Tongue (tissue), 2 donors: ENCODE results near the gene SV2B. TPM values are rescaled to one million over a fixed set of nuclear protein-coding genes. Genes with fewer than 3 reads are reported as not detected.

Experiments used
- DNase-seq: peaks from one replicate; pipeline ENCODE4 v3.0.0-alpha.2; 2015
- total RNA-seq: library from RNA; depleted of rRNA; stranded (reverse); fragments of >200 nt; gene quantifications from one replicate; pipeline ENCODE4 v1.2.3, GENCODE V29; 2014

Gene SV2B
- total RNA-seq, 1 donor from 2014 or later = 4.5 TPM

DNA sequence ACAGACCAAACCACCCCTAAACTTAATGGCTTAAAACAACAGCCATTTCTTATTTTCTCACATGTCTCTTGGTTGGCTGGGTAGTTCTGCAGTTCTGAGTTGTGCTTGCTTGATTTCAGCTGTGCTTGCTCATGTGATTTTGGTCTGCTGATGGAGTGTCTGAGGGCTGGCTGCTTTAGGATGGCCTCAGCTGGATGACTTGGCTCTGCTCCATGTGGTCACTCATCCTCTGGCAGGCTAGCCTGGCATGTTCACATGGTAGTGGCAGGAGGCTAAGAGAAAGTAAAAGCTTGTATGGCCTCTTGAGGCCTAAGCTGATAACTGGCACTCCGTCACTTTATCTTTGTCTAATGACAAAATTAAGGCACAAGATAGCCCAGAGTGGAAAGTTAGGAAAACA is 4.1 kb downstream of the SV2B start:
- DNase-seq = peak; percentile 34

DNA sequence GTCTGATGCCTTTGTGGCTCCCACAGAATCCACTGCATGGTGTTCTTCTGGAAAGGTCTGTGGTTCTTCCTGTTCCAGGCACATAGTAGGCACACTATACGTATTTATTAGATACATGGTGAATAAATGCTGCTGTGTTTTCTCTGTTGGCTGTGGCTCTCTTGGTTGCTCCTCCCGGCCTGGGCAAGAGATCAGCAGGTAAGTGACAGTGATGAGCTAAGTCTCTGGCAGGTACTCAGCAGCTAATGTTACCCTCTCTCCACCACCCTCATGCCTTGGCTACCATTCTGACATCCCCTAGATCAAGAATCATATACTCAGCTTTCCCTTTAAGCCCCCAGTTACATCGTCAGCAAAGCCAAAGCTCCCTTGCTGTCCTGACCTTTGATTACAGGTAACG is 8.4 kb downstream of the SV2B start:
- no peak for DNase-seq

DNA sequence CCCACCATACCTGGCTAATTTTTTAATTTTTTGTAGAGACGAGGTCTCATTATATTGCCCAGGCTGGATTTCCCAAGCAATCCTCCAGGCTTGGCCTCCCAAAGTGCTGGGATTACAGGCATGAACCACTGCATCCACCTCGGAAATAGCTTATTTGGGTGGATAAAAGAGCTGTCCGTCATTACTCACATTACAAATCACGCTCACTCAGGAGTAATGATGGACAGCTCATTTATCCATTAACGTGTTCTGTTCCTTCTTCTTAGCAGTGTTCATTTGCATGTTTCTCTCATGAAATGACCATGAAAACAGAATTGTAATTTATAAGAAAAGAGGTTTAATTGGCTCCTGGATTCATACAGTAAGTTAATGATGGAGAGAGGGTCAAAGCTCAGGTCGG is 9.8 kb downstream of the SV2B start:
- no peak for DNase-seq

DNA sequence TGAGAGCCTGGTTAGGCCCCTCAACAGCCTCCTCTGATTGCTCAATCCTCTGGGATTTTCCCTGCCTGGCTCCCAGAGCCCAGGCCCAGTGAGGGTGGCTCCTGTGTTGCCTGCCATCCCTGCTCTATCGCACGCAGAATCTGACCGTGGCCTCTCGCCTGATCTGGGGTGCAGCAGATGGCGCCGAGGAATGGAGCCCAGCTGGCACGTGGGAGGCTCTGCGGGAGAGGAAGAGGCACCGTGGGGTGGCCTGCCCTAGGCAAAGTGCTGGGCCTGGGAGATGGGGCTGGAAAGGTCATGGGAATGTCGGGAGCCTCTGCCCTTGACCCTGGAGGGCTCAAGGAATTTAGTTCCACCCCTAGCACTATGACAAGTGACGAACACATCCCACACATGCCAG is 10.3 kb downstream of the SV2B start:
- DNase-seq = no peak

DNA sequence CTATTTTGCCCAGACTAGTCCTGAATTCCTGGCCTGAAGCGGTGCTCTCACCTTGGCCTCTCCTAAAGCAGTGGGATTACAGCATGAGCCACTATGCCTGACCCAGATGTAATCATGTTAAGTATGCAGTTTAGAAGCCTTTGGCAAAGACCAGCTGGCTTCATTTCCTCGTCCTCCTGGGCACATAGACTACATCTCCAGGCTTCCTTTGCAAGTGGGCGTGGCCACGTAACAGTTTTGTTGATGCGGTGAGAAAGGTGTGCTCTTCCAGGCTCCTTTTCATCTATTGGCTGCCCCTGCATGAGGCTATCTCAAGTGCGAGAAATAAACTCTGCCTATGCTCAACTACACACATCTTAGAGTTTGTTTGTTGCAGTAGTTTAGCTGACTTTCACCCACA is 13.0 kb downstream of the SV2B start:
- no peak for DNase-seq

DNA sequence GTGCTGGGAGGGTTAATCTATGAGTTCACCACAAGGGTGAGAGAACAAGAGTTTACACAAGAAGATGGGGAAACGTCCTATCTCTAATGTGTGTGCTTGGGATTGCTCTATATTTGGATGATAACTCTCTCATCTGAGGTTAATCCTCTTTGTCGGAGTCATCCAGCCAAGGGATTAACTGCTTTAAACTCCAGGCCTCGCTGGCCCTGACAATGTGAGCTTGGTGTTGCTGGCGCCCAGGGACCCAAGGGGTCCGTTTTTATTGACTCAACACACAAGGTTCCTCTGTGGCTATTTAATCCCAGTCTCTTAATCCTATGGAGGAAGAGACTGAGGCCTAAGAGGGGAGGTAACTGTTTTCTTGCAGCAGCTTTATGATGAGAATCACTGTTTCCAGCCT is 14.2 kb downstream of the SV2B start:
- no peak for DNase-seq

DNA sequence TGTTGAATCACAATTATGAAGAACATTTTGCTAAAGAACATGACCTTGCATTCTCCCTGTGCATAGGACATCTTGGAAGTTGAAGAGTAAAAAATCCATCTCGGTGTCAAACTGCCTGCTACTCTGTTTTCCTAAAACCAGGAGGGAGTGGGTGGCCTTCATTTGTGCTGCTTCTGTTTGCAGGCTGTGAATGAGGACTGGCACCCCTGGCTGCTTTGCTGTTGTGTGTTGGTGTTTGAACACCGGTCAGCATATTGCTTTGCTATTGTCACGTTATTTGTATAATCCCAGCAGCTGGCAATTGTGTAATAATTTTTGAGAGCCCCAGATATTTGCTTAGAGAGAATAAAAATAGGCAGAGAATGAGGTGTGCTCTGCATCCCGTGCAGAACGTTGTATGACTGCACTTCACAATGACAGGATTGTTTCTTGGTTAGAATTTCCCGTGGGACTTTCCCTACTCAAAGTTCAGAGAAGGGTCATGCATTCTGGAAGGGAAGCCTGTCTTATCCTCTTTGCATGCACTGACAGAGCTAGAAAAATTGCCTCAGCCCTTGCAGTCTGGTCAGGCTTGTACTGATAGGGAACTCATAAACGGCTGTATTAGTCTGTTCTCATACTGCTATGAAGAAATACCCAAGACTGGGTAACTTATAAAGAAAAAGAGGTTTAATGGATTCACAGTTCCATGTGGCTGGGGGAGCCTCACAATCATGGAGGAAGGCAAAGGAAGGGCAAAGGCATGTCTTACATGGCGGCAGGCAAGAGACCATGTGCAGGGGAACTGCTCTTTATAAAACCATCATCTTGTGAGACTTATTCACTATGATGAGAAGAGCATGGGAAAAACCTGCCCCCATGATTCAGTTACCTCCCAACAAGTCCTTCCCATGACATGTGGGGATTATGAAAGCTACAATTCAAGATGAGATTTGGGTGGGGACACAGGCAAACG is 16.3 kb downstream of the SV2B start:
- DNase-seq = peak; percentile 60

DNA sequence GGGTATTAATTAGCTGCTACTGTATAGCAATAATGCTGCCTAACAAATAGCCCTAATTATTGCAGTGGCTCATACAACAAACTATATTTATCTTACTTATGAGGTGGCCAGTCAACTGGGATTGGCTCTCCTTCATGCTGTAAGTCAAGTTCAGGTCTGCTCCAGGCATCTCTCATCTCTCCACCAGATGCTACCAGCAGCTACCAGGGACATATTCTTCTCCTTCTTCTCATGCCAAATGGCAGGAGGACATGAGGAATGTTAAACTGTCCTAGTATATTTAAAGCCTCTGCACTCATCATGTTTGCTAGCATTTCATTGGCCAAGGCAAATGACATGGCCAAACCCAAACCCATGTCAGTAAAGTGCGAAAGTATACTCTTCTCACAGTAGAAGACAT is 17.3 kb downstream of the SV2B start:
- DNase-seq = no peak

DNA sequence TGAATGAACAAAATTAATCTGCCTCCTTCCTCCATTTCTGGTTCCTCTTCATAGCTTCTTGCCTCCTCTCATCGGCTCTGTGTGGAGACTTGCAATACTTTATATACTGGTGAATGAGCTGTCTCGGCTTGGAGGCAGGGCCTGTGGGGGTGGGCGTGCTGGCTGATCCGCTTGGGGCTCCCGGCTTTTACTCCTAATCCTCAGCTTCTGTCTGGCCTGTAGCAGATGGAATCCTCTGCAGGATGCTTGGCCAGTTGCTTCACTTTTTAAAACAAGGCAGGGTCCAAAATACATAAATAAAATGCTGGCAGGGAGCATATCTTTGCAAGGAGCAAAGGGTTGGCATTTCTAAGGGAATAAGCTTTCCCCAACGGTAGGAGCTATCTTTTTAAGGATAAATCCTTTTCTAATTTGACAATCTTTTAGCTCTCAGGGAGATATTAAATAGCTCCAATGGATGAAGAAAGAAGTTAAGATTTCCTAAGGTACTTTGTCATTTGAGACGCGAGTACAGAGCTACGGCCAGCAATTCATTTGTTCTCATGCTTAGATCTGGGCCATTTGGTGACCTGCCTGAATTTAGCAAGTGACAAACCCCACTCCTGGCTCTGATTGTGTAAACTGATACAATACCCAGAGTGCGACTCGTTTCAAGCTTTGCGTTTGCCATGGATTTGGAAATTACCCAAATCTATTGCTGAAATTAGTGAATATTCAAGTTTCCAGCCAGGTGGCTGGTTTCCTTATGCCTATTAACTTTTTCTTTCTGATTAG is 18.9 kb downstream of the SV2B start:
- DNase-seq = peak; percentile 45

DNA sequence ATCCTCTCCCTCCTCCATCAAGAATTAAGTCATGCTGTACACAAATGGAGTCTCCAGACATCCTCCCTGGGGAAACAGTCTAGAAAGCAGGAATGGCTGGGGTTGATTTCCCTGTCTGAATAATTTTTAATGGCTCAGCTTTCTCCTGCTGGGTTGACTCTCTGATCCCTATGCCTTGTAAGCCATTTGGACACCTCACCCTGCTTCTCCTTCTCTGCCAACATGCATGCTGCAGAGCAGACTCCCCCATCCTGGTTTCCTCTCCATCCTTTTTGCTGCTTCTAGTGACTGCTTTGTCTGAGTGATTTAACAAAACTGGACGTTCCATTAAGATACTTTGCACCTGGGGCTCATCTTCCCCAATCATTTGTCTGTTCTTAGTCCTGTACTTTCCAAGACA is 22.2 kb downstream of the SV2B start:
- no peak for DNase-seq

DNA sequence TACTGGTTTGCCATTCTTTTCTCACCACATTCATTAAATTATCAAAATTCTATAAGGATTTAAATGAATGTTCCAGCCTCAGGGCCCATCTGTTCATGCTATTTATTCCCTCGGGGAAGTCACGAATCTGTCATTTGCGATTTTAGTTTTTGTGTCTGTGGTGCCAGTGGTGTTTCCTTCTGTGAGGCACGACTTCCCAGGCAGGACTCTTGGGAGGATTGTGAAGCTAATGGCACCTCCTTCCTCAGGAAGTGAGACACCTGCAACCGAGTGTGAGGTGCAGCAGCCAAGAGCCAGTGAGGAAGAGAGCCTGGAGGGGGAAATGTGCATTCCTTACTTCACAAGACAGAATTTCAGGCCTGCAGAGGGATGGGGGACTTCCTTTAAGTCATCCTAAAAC is 24.1 kb downstream of the SV2B start:
- DNase-seq = no peak

DNA sequence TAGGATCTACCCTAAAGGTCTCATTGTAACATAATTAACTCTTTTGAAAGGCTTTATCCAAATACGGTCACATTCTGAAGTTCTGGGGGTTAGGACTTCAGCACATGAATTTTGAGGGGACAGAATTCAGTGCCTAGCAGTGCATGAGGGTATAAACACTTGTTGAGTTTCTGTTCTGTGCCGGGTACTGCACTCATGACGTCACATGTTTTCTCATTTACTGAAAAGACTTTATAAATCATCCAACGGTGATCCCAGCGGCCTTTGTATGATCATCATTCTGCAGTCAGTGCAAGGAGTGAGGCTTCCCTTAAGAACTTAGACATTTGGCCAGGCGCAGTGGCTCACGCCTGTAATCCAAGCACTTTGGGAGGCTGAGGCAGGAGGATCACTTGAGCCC is 25.1 kb downstream of the SV2B start:
- DNase-seq = no peak

DNA sequence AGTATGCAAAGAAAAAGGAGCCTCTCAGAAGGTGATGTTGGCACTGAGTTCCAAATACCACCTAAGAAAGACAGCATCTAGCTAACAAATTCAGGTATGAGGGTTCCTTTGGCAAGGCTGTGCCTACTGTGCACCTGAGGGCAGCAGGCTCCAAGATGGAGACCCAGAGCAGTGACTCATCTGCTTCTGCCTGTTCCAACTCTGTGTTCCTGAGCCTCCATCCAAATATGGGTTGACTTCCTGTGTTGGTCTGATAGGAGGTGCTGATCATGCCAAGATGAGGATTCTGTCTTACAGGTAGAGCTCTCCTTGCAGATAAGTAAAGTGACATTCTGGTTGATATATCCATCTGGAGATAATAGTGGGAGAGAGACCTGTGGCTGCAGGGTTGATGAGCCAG is 26.0 kb downstream of the SV2B start:
- DNase-seq = no peak

DNA sequence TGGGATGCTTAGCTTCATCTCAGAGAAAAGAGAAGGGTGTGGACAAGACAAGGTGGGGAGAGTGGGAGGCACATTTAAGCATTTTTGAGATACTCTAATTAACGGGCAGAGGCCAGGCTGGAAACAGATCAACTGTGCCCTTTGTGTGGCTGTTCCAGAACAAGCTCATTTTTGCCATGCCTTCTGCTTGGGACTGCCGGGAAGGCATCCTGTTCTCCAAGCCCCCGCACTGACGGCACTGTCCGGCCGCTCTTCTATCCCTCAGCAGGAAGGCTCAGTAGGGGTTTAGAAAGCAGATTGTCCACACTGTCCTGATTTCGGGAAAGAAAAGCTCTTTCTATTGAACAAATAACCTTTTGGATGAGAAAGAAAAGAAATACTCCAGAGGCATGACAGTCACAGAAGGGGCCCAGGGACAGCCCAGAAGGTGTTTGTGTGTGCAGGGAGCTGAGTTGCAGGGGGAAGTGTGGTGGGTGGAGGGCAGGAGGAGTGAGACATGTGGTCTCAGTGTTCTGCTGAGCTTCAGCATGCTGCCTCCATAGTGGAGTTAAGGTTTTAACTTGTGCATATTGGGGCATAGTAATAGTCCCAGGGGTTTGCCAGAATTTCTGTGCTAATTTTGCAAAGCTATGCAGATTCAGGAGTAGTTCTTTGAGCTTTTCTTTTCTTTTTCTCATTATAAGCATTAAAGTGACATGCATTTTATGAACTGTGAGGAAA is 27.3 kb downstream of the SV2B start:
- no peak for DNase-seq

DNA sequence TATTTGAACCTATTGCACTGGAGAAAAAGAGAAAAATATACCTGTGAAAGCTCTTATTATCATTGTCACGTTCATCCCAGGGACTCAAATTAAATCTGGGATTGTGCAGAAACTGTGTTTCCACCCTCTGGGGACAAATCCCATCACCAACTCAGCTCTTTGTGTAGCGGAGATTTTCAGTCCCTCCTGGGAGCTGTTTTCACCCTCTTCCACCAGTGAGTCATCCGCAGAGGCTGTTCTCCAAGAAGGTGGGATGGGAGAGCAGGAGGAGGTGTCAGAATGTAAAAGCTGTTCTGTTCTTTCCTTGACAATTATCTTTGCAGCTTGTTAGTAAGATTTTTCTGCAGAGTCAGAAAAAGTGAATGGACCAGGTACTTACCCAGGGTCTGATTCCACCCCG is 28.0 kb downstream of the SV2B start:
- no peak for DNase-seq

DNA sequence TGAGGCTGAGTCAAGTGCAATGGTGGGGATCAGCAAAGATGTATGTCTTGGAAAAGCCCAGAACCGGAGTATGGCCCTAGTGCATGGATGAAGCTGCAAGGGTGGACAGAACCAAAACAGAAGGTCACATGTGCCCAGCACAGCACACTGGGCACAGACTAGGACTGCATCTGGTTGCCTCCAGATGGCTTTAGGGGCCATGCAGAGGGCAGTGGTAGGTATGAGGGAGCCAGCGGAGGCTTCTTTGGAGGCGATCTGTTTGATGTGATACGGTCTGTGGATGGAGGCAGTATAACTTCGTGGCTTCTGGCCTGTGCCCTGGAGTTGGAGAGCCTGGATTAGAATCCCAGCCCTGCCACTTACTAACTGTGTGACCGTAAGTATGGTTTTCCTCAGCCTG is 29.4 kb downstream of the SV2B start:
- no peak for DNase-seq

DNA sequence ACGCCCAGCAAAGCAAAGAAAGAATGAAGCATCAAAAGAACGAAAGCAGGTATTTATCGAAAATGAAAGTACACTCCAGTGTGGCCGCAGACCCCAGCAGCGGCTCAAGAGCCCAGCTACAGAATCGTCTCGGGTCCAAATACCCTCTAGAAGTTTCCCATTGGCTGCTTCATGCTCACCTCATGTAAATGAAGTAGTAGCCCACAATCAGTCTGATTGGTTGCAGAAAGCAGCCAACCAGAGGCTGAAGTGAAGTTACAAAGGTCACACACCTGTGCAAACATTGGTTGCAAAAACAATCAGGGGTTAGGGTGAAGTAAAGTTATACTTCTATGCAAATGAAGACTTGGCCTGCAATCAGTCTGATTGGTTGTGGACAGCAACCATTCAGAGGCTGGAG is 32.0 kb downstream of the SV2B start:
- DNase-seq = no peak

DNA sequence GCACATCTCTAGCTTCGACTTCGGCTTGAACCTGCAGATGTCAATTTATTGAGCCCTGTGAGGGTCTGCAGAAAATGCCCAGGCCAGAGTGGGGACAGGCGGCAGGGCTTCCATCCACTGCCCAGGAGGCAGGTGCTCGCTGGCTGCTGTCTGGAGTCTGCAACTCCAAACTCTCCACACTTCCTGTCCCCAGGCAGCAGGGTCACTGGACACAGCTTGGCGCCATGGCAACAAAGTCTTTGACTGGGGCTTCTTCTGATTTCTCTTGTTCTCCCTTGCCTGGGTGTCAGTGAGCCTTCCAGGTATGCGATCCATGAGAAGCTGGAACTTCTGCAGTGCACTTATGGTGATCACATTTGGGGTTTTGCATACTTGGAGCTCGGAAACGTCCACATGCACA is 33.5 kb downstream of the SV2B start:
- DNase-seq = no peak

DNA sequence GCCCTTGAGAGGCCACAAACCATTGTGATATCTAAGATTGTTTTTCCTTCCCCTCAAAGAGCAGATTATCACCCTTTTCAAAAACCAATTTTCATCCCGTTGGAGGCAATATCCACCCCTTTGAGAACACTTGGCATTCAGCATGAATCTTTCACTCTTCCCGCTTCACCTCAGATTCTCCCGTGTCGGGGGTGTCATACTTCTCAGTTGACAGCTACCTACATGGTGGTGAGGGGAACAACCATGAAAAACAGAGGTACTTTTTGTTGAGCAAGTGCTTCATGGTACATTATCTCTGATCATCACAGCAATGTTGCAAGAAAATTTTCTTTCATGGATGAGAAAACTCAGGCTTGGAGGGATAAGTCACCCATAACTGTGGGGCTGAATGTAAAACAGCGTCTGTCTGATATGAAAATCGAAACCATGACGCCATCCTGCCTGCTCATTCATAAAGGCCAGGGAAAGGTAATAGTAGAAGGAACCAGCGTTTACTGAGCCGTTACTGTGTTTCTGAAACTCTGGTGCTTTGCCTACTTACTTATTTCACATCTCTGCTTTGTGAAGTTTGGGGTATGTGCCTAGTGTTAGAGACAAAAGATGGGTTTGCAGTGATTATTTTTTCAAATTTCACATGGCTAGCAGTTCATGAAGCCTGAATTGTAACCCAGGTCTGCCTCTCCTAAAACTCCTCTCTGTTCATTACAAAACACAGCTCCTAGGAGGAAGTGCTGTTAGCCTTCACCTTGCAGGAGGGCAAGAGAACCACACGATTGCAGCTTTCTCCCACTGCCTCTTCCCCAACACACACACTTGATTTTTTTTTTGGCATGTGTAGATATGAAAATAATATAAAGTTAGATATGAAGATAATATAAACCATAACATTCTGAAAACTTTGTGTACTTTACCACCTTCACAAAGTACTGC is 35.4 kb downstream of the SV2B start:
- DNase-seq = no peak

DNA sequence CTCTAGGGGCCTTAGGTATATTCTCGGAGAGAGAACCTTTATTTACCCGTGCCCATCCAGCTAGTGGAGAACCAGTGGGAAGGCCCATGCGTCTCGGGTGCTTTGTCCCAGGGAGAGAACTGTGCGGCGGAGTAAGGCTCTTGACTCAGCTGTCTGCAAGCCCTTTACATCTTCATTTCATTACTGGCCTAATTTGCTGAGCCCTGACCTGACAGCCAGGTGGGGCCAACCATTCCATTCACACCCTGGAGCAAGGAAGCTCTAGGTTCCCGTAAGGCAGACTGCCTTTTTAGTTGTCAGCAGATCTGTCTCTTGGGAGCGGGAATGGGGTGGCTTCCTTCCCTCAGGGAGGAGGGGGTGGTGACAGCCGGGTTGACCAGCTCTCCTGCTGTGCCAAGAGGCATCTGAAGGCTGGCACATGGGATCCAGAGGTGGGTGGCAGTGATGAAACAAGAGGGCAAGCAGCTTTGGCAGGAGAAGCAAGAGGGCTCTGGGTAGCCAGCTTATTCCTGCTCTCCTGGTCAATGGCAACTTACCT is 36.4 kb downstream of the SV2B start:
- DNase-seq = no peak

DNA sequence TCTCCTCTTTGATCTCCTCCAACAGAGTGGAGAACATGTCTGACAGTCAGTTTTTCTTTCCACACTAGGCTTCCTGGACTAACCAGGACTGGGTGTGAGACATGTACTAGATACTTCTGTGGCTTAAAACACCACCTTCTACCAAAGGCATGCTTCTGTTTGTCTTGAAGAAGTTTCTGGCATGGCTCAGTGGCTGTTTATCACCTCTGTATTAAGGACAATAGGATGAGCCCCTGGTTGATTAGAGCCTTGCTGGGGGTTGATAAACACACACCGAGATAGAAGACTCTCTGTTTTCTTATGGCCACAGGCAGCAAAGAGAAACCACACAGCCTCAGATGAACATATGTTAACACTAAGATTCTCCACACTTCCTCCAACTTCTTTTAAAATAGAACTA is 40.5 kb downstream of the SV2B start:
- DNase-seq = no peak

DNA sequence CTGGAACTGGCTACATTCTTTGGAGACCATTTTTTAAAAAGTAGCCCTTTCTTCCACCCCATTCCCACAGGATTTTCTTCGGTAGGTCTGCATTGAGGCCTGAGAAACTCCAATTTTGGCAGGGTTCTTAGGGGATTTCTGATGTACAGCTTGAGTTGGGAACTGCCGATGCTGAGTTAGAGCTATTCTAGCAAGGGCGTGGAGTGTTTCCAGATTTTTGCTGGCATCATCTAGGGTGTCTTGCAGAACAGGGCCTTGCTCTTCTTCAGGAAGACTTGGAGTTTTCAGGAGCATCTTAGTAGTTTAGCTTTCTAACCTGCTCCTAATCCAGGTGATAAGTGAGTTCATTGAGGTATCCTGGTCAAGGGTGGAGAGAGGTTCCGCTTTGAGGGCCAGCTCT is 41.0 kb downstream of the SV2B start:
- no peak for DNase-seq
